ENCODE measurements around the gene CLPTM1. TPM values are rescaled to one million over a fixed set of nuclear protein-coding genes. Genes with fewer than 3 reads are reported as not detected.
A peak's percentile ranks its signal among the peaks of the same experiment; 100 is the strongest.
"Not testable (repeated sequence)": the region's sequence is repeated elsewhere in the genome, so short reads cannot be mapped to it uniquely, and the experiment has no call there.

Gene CLPTM1
- total RNA-seq, 2 donors from 2014 or later = 98.6 to 165 TPM

DNA sequence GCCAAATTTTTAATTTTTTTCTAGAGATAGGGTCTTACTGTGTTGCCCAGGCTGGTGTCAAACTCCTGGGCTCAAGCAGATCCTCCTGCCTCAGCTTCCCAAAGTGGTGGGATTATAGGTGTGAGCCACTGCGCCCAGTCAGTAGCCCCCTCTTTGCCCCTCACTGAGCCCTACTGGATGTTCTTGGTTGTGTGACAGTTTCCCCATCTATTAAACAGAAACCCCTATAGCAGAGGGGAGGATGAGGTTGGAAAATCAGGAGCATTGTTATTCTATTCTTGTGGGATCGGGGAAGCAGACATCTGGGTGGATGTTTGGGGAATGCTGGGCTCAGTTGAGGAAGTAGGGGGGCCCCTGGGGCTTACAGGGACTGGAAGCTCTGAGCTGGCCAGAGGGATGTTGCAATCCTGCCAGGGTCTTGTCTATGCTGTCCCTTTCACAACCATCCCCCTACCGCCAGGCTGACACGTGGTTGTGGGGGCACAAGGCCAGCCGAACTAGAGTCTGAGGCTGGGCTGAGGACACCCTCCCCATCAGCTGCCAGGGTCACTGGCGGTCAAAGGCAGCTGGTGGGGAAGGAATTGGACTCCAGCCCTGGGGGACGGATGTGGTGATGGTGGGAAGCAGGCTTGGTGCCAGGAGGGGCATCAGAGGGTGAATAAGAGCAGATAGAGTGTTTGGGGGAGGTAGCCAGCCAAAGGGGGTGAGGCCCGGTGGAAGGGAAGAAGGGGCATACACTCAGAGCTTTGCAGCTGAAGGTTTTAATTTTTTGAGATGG, 29.9 kb upstream of the CLPTM1 start:
- H3K27me3 ChIP-seq = no peaks in the 10 kb centered on the region
- H3K9me3 ChIP-seq = no peaks in the 10 kb centered on the region
- intact Hi-C loops (cut with DNase I) = no loop called here
- H3K36me3 ChIP-seq = no peaks in the 10 kb centered on the region
- TF ChIP-seq, protein P1, sequence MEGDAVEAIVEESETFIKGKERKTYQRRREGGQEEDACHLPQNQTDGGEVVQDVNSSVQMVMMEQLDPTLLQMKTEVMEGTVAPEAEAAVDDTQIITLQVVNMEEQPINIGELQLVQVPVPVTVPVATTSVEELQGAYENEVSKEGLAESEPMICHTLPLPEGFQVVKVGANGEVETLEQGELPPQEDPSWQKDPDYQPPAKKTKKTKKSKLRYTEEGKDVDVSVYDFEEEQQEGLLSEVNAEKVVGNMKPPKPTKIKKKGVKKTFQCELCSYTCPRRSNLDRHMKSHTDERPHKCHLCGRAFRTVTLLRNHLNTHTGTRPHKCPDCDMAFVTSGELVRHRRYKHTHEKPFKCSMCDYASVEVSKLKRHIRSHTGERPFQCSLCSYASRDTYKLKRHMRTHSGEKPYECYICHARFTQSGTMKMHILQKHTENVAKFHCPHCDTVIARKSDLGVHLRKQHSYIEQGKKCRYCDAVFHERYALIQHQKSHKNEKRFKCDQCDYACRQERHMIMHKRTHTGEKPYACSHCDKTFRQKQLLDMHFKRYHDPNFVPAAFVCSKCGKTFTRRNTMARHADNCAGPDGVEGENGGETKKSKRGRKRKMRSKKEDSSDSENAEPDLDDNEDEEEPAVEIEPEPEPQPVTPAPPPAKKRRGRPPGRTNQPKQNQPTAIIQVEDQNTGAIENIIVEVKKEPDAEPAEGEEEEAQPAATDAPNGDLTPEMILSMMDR (IDR thresholded peaks at IDR 0.05) = no peak
- peak overlapping the region; percentile 13 for H3K27ac ChIP-seq
- DNase-seq = peak; percentile 68
- H3K4me3 ChIP-seq = no peak overlapping the region
- no peaks in the 10 kb centered on the region for H3K4me1 ChIP-seq
- H3K9ac ChIP-seq (ENCODE audit: low read depth in 2 of 2, low read length in 2 of 2) = no peak overlapping the region

DNA sequence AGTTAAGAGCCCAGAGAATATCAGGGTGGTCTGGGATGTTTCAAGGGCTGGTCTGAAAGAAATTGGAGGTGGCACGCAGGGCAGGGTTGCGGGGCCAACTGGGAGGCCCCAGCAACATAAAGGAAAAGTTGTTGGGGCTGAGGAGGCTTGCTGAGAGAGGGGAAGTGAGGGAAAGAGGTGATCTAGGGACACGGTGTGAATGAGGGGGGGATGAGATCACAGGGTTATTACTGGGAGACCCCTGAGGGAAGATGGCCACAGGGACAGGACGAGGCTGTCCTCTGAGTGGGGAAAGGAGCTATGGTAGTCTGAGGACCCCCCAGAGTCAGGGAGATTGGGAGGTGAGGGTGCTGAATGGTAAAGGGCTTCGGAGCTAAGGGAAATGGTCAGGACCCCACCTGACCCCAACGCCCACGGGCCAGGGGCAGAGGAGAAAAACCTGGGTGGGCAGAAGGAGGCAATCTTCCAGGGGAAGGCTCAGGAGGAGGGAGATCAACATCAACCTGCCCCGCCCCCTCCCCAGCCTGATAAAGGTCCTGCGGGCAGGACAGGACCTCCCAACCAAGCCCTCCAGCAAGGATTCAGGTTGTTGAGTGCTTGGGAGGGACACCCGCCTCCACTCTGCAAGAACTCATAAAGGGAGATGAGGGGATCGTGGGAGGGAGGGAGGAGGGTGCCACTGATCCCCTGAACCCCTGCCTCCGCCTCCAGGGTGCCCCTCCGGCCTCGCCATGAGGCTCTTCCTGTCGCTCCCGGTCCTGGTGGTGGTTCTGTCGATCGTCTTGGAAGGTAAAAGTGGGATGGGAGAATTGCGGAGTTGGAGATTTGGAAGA, 28.7 kb upstream of the CLPTM1 start:
- DNase-seq; H3K4me3 ChIP-seq; H3K9me3 ChIP-seq; H3K36me3 ChIP-seq; H3K27ac ChIP-seq; H3K27me3 ChIP-seq; H3K9ac ChIP-seq (ENCODE audit: low read depth in 2 of 2, low read length in 2 of 2); H3K4me1 ChIP-seq; intact Hi-C loops (cut with DNase I): not testable (repeated sequence)

DNA sequence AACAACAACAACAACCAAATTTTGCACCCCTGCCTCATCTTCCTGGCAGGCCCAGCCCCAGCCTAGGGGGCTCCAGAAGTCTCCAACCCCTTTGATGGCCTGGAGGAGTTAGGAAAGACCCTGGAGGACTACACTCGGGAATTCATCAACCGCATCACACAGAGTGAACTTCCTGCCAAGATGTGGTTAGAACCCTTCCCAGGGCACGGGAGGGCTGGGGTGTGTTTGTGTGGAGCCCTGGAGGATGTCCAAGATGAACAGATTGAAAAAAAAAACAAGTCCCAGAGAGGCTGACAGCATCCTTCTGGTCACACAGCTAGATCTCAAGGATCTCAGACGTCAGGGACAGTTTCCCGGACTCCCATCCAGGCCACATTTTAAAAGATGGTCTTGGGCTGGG, 27.4 kb upstream of the CLPTM1 start:
- Histone ChIP-seq H3K9me3 (no peaks in the 10 kb centered on the region), H3K4me1 (no peaks in the 10 kb centered on the region), H3K27me3 (no peaks in the 10 kb centered on the region), H3K9ac (ENCODE audit: low read depth in 2 of 2, low read length in 2 of 2) (no peak overlapping the region), H3K27ac (no peak overlapping the region), H3K36me3 (no peaks in the 10 kb centered on the region), H3K4me3 (no peak overlapping the region)
- intact Hi-C loops (cut with DNase I) = no loop called here
- no peak for DNase-seq
- TF ChIP-seq, protein P1 (IDR thresholded peaks at IDR 0.05) = no peak

DNA sequence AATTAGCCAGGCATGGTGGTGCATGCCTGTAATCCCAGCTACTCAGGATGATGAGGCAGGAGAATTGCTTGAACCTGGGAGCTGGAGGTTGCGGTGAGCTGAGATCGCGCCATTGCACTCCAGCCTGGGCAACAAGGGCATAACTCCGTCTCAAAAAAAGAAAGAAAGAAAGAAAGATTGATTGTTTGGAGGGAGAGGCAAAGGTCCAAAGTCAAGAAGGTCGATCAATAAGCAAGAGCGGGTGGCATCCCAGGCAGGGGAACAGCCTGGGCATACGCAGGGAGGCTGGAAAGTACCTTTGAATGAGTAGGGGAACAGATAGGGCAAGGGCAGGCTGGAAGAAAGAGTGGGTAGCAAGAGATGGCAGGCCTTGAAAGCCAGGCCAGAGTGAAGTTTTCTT, 25.1 kb upstream of the CLPTM1 start:
- TF ChIP-seq, protein P1 (IDR thresholded peaks at IDR 0.05) = no peak
- Histone ChIP-seq H3K9me3 (no peaks in the 10 kb centered on the region), H3K4me3 (no peak overlapping the region), H3K36me3 (no peaks in the 10 kb centered on the region), H3K27ac (no peak overlapping the region), H3K4me1 (no peaks in the 10 kb centered on the region), H3K27me3 (no peaks in the 10 kb centered on the region), H3K9ac (ENCODE audit: low read depth in 2 of 2, low read length in 2 of 2) (no peak overlapping the region)
- intact Hi-C loops (cut with DNase I) = no loop called here
- no peak for DNase-seq

DNA sequence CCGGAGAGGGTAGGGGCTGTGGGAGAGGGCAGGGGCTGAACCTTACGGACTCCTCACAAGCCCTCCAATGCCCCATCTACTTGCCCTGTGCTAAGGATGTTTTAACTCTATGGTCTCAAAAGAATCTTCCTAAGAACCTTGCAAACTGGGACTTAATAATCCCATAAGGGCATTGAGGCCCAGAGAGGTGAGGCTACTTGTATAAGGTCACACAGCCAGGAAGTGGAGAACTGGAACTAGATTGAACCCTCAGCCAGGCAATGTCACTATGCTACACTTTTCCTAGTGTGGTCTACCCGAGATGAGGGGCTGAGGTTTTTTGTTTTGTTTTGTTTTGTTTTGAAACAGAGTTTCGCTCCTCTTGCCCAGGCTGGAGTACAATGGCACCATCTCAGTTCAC, 23.6 kb upstream of the CLPTM1 start:
- TF ChIP-seq, protein P1 (IDR thresholded peaks at IDR 0.05) = no peak
- H3K27me3 ChIP-seq = no peaks in the 10 kb centered on the region
- no peaks in the 10 kb centered on the region for H3K36me3 ChIP-seq
- DNase-seq = no peak
- intact Hi-C loops (cut with DNase I) = no loop called here
- no peak overlapping the region for H3K4me3 ChIP-seq
- no peak overlapping the region for H3K9ac ChIP-seq (ENCODE audit: low read depth in 2 of 2, low read length in 2 of 2)
- H3K4me1 ChIP-seq = no peaks in the 10 kb centered on the region
- no peak overlapping the region for H3K27ac ChIP-seq
- H3K9me3 ChIP-seq = no peaks in the 10 kb centered on the region

DNA sequence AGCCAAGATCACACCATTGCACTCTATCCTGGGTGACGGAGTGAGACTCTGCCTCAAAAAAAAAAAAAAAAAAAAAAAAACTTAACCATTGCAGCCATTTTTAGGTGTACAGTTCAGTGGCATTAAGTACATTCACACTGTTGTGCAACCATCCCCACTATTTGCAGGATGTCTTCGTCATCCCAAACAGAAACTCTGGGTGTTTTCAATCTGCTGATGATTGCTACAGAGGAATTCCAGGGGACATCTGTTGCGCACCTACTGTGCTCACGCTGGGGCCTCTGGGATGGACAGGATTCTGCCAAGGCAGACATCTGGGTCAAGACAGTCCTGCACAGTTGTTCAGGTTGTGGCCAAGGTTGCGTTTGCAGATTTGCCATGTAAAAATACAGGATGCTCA, 15.5 kb upstream of the CLPTM1 start:
- H3K4me1 ChIP-seq = no peaks in the 10 kb centered on the region
- H3K9me3 ChIP-seq = no peaks in the 10 kb centered on the region
- DNase-seq = no peak
- no peaks in the 10 kb centered on the region for H3K27me3 ChIP-seq
- H3K36me3 ChIP-seq = no peaks in the 10 kb centered on the region
- H3K27ac ChIP-seq = no peak overlapping the region
- no peak overlapping the region for H3K4me3 ChIP-seq
- intact Hi-C loops (cut with DNase I) = no loop called here
- TF ChIP-seq, protein P1 (IDR thresholded peaks at IDR 0.05) = no peak
- no peak overlapping the region for H3K9ac ChIP-seq (ENCODE audit: low read depth in 2 of 2, low read length in 2 of 2)
